DMS79 treated with DMSO at 0.1 percent for 48 hours (cell line): ENCODE results near the gene CR1.
"Not testable (repeated sequence)": the region's sequence is repeated elsewhere in the genome, so short reads cannot be mapped to it uniquely, and the experiment has no call there.

Source experiments
- DNase-seq: peaks from one replicate; lab custom pipeline; 2025; lab: John Stamatoyannopoulos, UW

CR1 gene

GRCh38 chr1:207495801-207496792, at the start of gene CR1:
TSS of gene CR1 (plus strand) at chr1:207496157. CDS start at chr1:207496268, 111 bp downstream.
- DNase-seq: no peak

- DNase-seq: no peak
These were observed 42.3 kb upstream of the CR1 start for GRCh38 chr1:207453710-207454045.

GRCh38 chr1:207454046-207454964, 41.7 kb upstream of the CR1 start, which contains the start of gene CR2:
TSS of gene CR2 (plus strand) at chr1:207454328. CDS start at chr1:207454419, 91 bp downstream.
- DNase-seq: peak; percentile 4

- DNase-seq: no peak
These were observed 40.7 kb upstream of the CR1 start for GRCh38 chr1:207455183-207455754.

GRCh38 chr1:207458414-207458813, 37.5 kb upstream of the CR1 start:
- DNase-seq: no peak

GRCh38 chr1:207459008-207459407, 36.9 kb upstream of the CR1 start:
- DNase-seq: no peak

GRCh38 chr1:207461649-207462048, 34.3 kb upstream of the CR1 start:
- DNase-seq: no peak

- DNase-seq: no peak
These were observed 33.4 kb upstream of the CR1 start for GRCh38 chr1:207462535-207462934.

- DNase-seq: no peak
These were observed 32.9 kb upstream of the CR1 start for GRCh38 chr1:207463021-207463420.

GRCh38 chr1:207463571-207463970, 32.4 kb upstream of the CR1 start:
- DNase-seq: no peak

GRCh38 chr1:207470927-207471326, 25.0 kb upstream of the CR1 start:
- DNase-seq: no peak

GRCh38 chr1:207474210-207474609, 21.7 kb upstream of the CR1 start:
- DNase-seq: no peak

- no peak for DNase-seq
These were observed 9.8 kb upstream of the CR1 start for GRCh38 chr1:207486198-207486597.

- no peak for DNase-seq
These were observed 8.3 kb upstream of the CR1 start for GRCh38 chr1:207487636-207488035.

GRCh38 chr1:207493212-207493611, 2.7 kb upstream of the CR1 start:
- DNase-seq: no peak

GRCh38 chr1:207494171-207494570, 1.8 kb upstream of the CR1 start:
- DNase-seq: no peak

GRCh38 chr1:207495281-207495680, 676 bp upstream of the CR1 start:
- not testable (repeated sequence) for DNase-seq

- no peak for DNase-seq
These were observed 2.0 kb downstream of the CR1 start for GRCh38 chr1:207497941-207498340.

GRCh38 chr1:207499573-207499972, 3.6 kb downstream of the CR1 start:
- peak; percentile 38 for DNase-seq

GRCh38 chr1:207500306-207500705, 4.3 kb downstream of the CR1 start:
- no peak for DNase-seq

- no peak for DNase-seq
These were observed 5.1 kb downstream of the CR1 start for GRCh38 chr1:207501071-207501470.

GRCh38 chr1:207502726-207503125, 6.8 kb downstream of the CR1 start:
- DNase-seq: no peak
